Parathyroid adenoma (tissue), 2 donors: ENCODE measurements around the gene ST7.

Experiments
- H2AFZ ChIP-seq: fragments of 300-600 bp; sonication (generic); one replicate; pipeline ENCODE4 v1.7.0; 2017; ENCODE audit warnings: antibody characterized with exemption, mild to moderate bottlenecking
- H3K27ac ChIP-seq: fragments of 300-600 bp; sonication (generic); one replicate; pipeline ENCODE4 v1.7.0; 2017
- H3K27me3 ChIP-seq: fragments of 300-600 bp; sonication (generic); one replicate; pipeline ENCODE4 v1.7.0; 2017; ENCODE audit warnings: low read length; ENCODE audit not compliant: control insufficient read depth, insufficient read depth
- H3K36me3 ChIP-seq: fragments of 300-600 bp; sonication (generic); one replicate; pipeline ENCODE4 v1.7.0; 2017; ENCODE audit warnings: low read length; ENCODE audit not compliant: control insufficient read depth, insufficient read depth
- H3K4me1 ChIP-seq: fragments of 300-600 bp; sonication (generic); one replicate; pipeline ENCODE4 v1.7.0; 2017; ENCODE audit warnings: control low read depth
- H3K4me2 ChIP-seq: fragments of 300-600 bp; sonication (generic); one replicate; pipeline ENCODE4 v1.7.0; 2017; ENCODE audit warnings: low read length
- H3K4me3 ChIP-seq: fragments of 300-600 bp; sonication (generic); one replicate; pipeline ENCODE4 v1.7.0; 2017; ENCODE audit warnings: low read depth, low read length
- H3K79me2 ChIP-seq: fragments of 300-600 bp; sonication (generic); one replicate; pipeline ENCODE4 v1.7.0; 2017; ENCODE audit warnings: control low read depth
- H3K9ac ChIP-seq: fragments of 300-600 bp; sonication (generic); one replicate; pipeline ENCODE4 v1.7.0; 2017; ENCODE audit warnings: mild to moderate bottlenecking
- H3K9me3 ChIP-seq: fragments of 300-600 bp; sonication (generic); one replicate; pipeline ENCODE4 v1.7.0; 2017; ENCODE audit warnings: low read length; ENCODE audit not compliant: control insufficient read depth
- CTCF ChIP-seq: fragments of 300-600 bp; sonication (generic); IDR thresholded peaks from one replicate; pipeline ENCODE4 v1.7.0; 2017; ENCODE audit warnings: antibody characterized with exemption, mild to moderate bottlenecking
- donor health status: primary hyperparathyroidism.

Gene ST7

GRCh38 chr7:116953906-116954838 is 871 bp downstream of the ST7 start:
- no peaks in the 10 kb centered on the region for H3K9me3 ChIP-seq
- H3K27ac ChIP-seq = peak overlapping the region; percentile 71
- H2AFZ ChIP-seq = peak overlapping the region; percentile 93
- no peaks in the 10 kb centered on the region for H3K79me2 ChIP-seq
- H3K36me3 ChIP-seq = no peaks in the 10 kb centered on the region
- H3K4me2 ChIP-seq = peak overlapping the region; percentile 65
- no peaks in the 10 kb centered on the region for H3K27me3 ChIP-seq
- H3K9ac ChIP-seq = peak overlapping the region; percentile 16
- H3K4me1 ChIP-seq = peaks cover 6% of the 10 kb centered on the region
- TF ChIP-seq CTCF = no peak
- H3K4me3 ChIP-seq = peak overlapping the region; percentile 60

- no peak overlapping the region for H3K9ac ChIP-seq
- H3K36me3 ChIP-seq = no peaks in the 10 kb centered on the region
- H3K9me3 ChIP-seq = no peaks in the 10 kb centered on the region
- peaks cover 6% of the 10 kb centered on the region for H3K4me1 ChIP-seq
- no peak overlapping the region for H3K27ac ChIP-seq
- H2AFZ ChIP-seq = peak overlapping the region; percentile 26
- H3K27me3 ChIP-seq = no peaks in the 10 kb centered on the region
- no peak for TF ChIP-seq CTCF
- H3K4me2 ChIP-seq = no peak overlapping the region
- H3K4me3 ChIP-seq = peak overlapping the region; percentile 60
- peaks cover 3% of the 10 kb centered on the region for H3K79me2 ChIP-seq
These were observed 2.0 kb downstream of the ST7 start for GRCh38 chr7:116955340-116955739.

DNA sequence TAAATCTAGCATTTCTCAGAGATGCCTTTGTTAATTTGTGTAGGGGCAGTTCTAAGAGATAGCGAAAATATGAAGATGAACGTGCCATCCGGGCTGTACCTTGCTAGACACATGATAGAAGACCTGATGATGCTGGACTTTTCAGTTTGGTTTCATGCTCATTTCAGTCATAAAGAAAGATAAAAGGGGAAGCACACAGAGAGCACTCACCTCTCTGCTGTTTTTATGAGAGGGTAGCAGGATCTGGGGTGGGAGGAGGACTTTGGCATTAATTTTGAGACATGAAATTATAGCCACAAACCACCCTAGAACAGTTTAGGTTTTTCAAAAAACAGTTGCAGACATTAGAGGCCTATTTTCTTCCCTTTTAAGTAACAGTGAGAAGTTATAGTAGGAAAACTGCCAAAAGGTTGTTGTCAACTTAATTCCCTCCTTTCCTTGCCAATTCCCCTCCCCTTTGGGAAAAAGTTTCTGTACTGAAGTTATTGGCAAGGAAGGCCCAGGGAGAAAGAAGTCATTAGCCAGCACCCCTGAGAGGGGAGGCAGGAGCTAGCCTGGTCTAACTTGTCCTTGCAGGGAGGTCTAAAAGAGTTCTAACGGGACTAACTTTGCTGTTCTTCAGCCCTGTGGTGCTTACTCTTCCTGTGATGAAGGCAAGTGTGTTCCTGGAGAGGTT is 2.6 kb downstream of the ST7 start:
- no peaks in the 10 kb centered on the region for H3K36me3 ChIP-seq
- H2AFZ ChIP-seq = no peak overlapping the region
- no peaks in the 10 kb centered on the region for H3K27me3 ChIP-seq
- TF ChIP-seq CTCF = no peak
- no peak overlapping the region for H3K4me2 ChIP-seq
- no peak overlapping the region for H3K4me3 ChIP-seq
- peaks cover 6% of the 10 kb centered on the region for H3K4me1 ChIP-seq
- no peak overlapping the region for H3K27ac ChIP-seq
- H3K9ac ChIP-seq = no peak overlapping the region
- no peaks in the 10 kb centered on the region for H3K9me3 ChIP-seq
- H3K79me2 ChIP-seq = peaks cover 7% of the 10 kb centered on the region

- no peak for TF ChIP-seq CTCF
- Histone ChIP-seq H2AFZ (no peak overlapping the region), H3K36me3 (no peaks in the 10 kb centered on the region), H3K79me2 (peaks cover 8% of the 10 kb centered on the region), H3K27me3 (no peaks in the 10 kb centered on the region), H3K4me3 (no peak overlapping the region), H3K27ac (no peak overlapping the region), H3K4me1 (peaks cover 6% of the 10 kb centered on the region), H3K4me2 (no peak overlapping the region), H3K9ac (no peak overlapping the region), H3K9me3 (no peaks in the 10 kb centered on the region)
These were observed 3.1 kb downstream of the ST7 start for GRCh38 chr7:116956477-116956804.
